Kidney (tissue), 14 donors: ENCODE measurements around the gene HMOX1. TPM values are rescaled to one million over a fixed set of nuclear protein-coding genes. Genes with fewer than 3 reads are reported as not detected.
A peak's percentile ranks its signal among the peaks of the same experiment; 100 is the strongest.

Source experiments
- DNase-seq, 5 donors: peaks; one replicate each; pipeline ENCODE4 v3.0.0-alpha.2; 2013 to 2020
- FAIRE-seq: peaks from 2 replicates; lab custom pipeline; 2012; peaks lifted over from hg19 to GRCh38; lab: Jason Lieb, UNC
- H3K27ac ChIP-seq, 2 donors: one replicate each; pipeline ENCODE4 v1.7.0; 2013; ENCODE audit warnings: low read depth in 2 of 2, low read length in 2 of 2, inconsistent platforms in 1 of 2
- H3K27me3 ChIP-seq: one replicate; pipeline ENCODE4 v1.7.1; 2013; ENCODE audit warnings: low read length, inconsistent platforms; ENCODE audit not compliant: control insufficient read depth, insufficient read depth
- H3K36me3 ChIP-seq, 3 donors: one replicate each; pipeline versions ENCODE4 v1.7.0 to v1.7.1; 2013; ENCODE audit warnings: low read length in 3 of 3, control low read depth in 1 of 3, inconsistent platforms in 1 of 3; ENCODE audit not compliant: insufficient read depth in 3 of 3, control insufficient read depth in 2 of 3
- H3K4me1 ChIP-seq, 3 donors: one replicate each; pipeline versions ENCODE4 v1.7.0 to v1.7.1; 2013; ENCODE audit warnings: low read length in 3 of 3, inconsistent platforms in 1 of 3, low read depth in 1 of 3; ENCODE audit not compliant: control insufficient read depth in 2 of 3, insufficient read depth in 2 of 3
- H3K4me3 ChIP-seq, 3 donors: one replicate each; pipeline versions ENCODE4 v1.7.0 to v1.8.1; 2013; ENCODE audit warnings: low read length in 3 of 3, control low read depth in 1 of 3, inconsistent platforms in 1 of 3
- H3K9ac ChIP-seq, 3 donors: one replicate each; pipeline versions ENCODE4 v1.7.0 to v1.7.1; 2013; ENCODE audit warnings: low read length in 3 of 3, control low read depth in 1 of 3, inconsistent platforms in 1 of 3
- H3K9me3 ChIP-seq, 3 donors: one replicate each; pipeline versions ENCODE4 v1.7.0 to v1.7.1; 2013; ENCODE audit warnings: low read length in 3 of 3, control low read depth in 1 of 3, inconsistent platforms in 1 of 3; ENCODE audit not compliant: control insufficient read depth in 2 of 3, insufficient read depth in 1 of 3
- CTCF ChIP-seq: IDR thresholded peaks from 3 replicates; pipeline ENCODE4 v1.5.1; 2012; ENCODE audit warnings: mild to moderate bottlenecking, moderate library complexity, borderline replicate concordance; ENCODE audit not compliant: insufficient read depth; ENCODE audit errors: extremely low read depth
- intact Hi-C: fragments of 100-400 bp; cut with DNase I; formaldehyde crosslinking; loops from one replicate; pipeline ENCODE4 v1.11.1; 2022
- microRNA-seq: library from miRNA; unstranded; fragments of <30 nt; microRNA quantifications from one replicate; pipeline ENCODE4 v1.2.0, GENCODE V29; 2020
- polyA plus RNA-seq: library from polyadenylated mRNA; stranded (reverse); fragments of 350-450 nt; fragmentation: Illumina TruSeq; extraction: RNeasy Lipid Tissue Mini Kit (QIAGEN cat#74804); gene quantifications from one replicate; pipeline ENCODE4 v1.2.3, GENCODE V29; 2014; ENCODE audit warnings: low read depth, low replicate concordance; ENCODE audit not compliant: insufficient read depth
- total RNA-seq: library from RNA; stranded (reverse); fragmentation: NEBNext Ultra II Directional; extraction: Animal tissue kit (Norgen Biotek cat#: 25700); gene quantifications from one replicate; pipeline ENCODE4 v1.2.1, GENCODE V29; 2021
- donor health status: control.
- donor health status: control.
- donor health status: control.
- donor health status: control.
- donor health status: control.
- donor health status: DM: yes; HTN: yes; CAD: no.
- donor health status: Normal renal cell carcinoma (clear cell type).

The HMOX1 gene
- total and polyA plus RNA-seq, 2 donors from 2014 or later: 37.7 to 234 TPM

GRCh38 chr22:35441489-35442100, 60.7 kb downstream of the HMOX1 start:
- Histone ChIP-seq H3K4me1 (no peaks in the 10 kb centered on the region), H3K27ac (no peak overlapping the region), H3K4me3 (no peak overlapping the region), H3K36me3 (no peaks in the 10 kb centered on the region), H3K9ac (no peak overlapping the region), H3K9me3 (no peaks in the 10 kb centered on the region), H3K27me3 (no peaks in the 10 kb centered on the region)
- TF ChIP-seq CTCF: no peak
- FAIRE-seq (no peak), DNase-seq (no peak)
- intact Hi-C loops: no loop called here

GRCh38 chr22:35442471-35442870, 61.6 kb downstream of the HMOX1 start:
- intact Hi-C loops: no loop called here
- no peak overlapping the region for H3K27ac ChIP-seq
- H3K36me3 ChIP-seq: no peaks in the 10 kb centered on the region
- H3K4me1 ChIP-seq: no peaks in the 10 kb centered on the region
- H3K4me3 ChIP-seq: no peak overlapping the region
- no peaks in the 10 kb centered on the region for H3K9me3 ChIP-seq
- no peak overlapping the region for H3K9ac ChIP-seq
- FAIRE-seq (no peak), DNase-seq (no peak)
- no peaks in the 10 kb centered on the region for H3K27me3 ChIP-seq
- no peak for TF ChIP-seq CTCF

- Histone ChIP-seq H3K4me1 (no peaks in the 10 kb centered on the region), H3K27me3 (no peaks in the 10 kb centered on the region), H3K27ac (no peak overlapping the region), H3K9me3 (no peaks in the 10 kb centered on the region), H3K9ac (no peak overlapping the region), H3K36me3 (no peaks in the 10 kb centered on the region), H3K4me3 (no peak overlapping the region)
- TF ChIP-seq CTCF: no peak
- DNase-seq (no peak), FAIRE-seq (no peak)
- intact Hi-C loops: no loop called here
Observed at GRCh38 chr22:35443338-35443737, 62.4 kb downstream of the HMOX1 start.

Small RNA genes lying within 50 kb of the gene (microRNA-seq; reads per million reads assigned to microRNA genes)
- gene MIR3909: 4.4 reads per million, percentile 6 among the genes with 10 or more reads in this experiment
- not detected for gene MIR6069

Other genes with a start within 250 kb of the HMOX1 start
- gene HMGXB4, start 123.6 kb upstream of the HMOX1 start, total RNA-seq: 17.3 TPM
- gene HMGXB4, start 123.6 kb upstream of the HMOX1 start, polyA plus RNA-seq: 3.7 TPM
- gene TOM1, start 81.2 kb upstream of the HMOX1 start, total RNA-seq: 68.2 TPM
- gene TOM1, start 81.2 kb upstream of the HMOX1 start, polyA plus RNA-seq: 67.0 TPM
- 26.4 TPM for gene MCM5, start 19.0 kb downstream of the HMOX1 start, total RNA-seq
- gene MCM5, start 19.0 kb downstream of the HMOX1 start, polyA plus RNA-seq: 10.2 TPM
- 3.4 TPM for gene RASD2, start 159.7 kb downstream of the HMOX1 start, total RNA-seq
- 1.1 TPM for gene RASD2, start 159.7 kb downstream of the HMOX1 start, polyA plus RNA-seq
- gene MB, start 236.2 kb downstream of the HMOX1 start, total RNA-seq: not detected
- gene MB, start 236.2 kb downstream of the HMOX1 start, polyA plus RNA-seq: 0.84 TPM